ENCODE results near the gene C5orf52.
"Not testable (repeated sequence)": the region's sequence is repeated elsewhere in the genome, so short reads cannot be mapped to it uniquely, and the experiment has no call there.

GRCh38 chr5:157698674-157699073 lies 27.3 kb downstream of the C5orf52 start:
- not testable (repeated sequence) for TF ChIP-seq CTCF (IDR thresholded peaks at IDR 0.05; ENCODE audit: poor library complexity); EZH2phosphoT487 (IDR thresholded peaks at IDR 0.05; ENCODE audit: low read depth, severe bottlenecking, unreplicated experiment)

All from hepatocyte (in vitro differentiated cells).